Measurements from ENCODE around the gene EIF4G1.
"Not testable (repeated sequence)": the region's sequence is repeated elsewhere in the genome, so short reads cannot be mapped to it uniquely, and the experiment has no call there.

The EIF4G1 gene

GRCh38 chr3:184336547-184337398 is 22.4 kb downstream of the EIF4G1 start:
- no peak for DNase-seq

GRCh38 chr3:184337399-184337714 is 23.0 kb downstream of the EIF4G1 start, which contains the start of gene FAM131A:
Gene FAM131A (plus strand): TSS chr3:184337600. CDS start chr3:184337631, 31 bp downstream.
- DNase-seq = no peak

GRCh38 chr3:184337981-184338380 is 23.6 kb downstream of the EIF4G1 start:
- no peak for DNase-seq

- DNase-seq = peak; percentile 27 to 34
These were observed 24.1 kb downstream of the EIF4G1 start for GRCh38 chr3:184338511-184338945.

GRCh38 chr3:184339001-184339400 is 24.6 kb downstream of the EIF4G1 start:
- DNase-seq = no peak

GRCh38 chr3:184339451-184340135 is 25.2 kb downstream of the EIF4G1 start:
- DNase-seq = not testable (repeated sequence)

- no peak for DNase-seq
These were observed 27.5 kb downstream of the EIF4G1 start for GRCh38 chr3:184341925-184342324.

GRCh38 chr3:184343200-184343876 is 28.9 kb downstream of the EIF4G1 start:
- DNase-seq = no peak

GRCh38 chr3:184344579-184345316 is 30.3 kb downstream of the EIF4G1 start:
- DNase-seq = no peak

- DNase-seq = no peak
These were observed 31.1 kb downstream of the EIF4G1 start for GRCh38 chr3:184345317-184346144.

- DNase-seq = no peak
These were observed 32.2 kb downstream of the EIF4G1 start for GRCh38 chr3:184346480-184347190.

- DNase-seq = no peak
These were observed 33.1 kb downstream of the EIF4G1 start for GRCh38 chr3:184347321-184348056.

- DNase-seq = no peak
These were observed 33.6 kb downstream of the EIF4G1 start for GRCh38 chr3:184348057-184348382.

- DNase-seq = no peak
These were observed 35.4 kb downstream of the EIF4G1 start for GRCh38 chr3:184349563-184350470.

GRCh38 chr3:184350618-184351017 is 36.2 kb downstream of the EIF4G1 start:
- DNase-seq = no peak

- DNase-seq = no peak
These were observed 37.2 kb downstream of the EIF4G1 start for GRCh38 chr3:184351511-184352148.

- DNase-seq = no peak
These were observed 37.9 kb downstream of the EIF4G1 start for GRCh38 chr3:184352149-184352785.

- DNase-seq = no peak
These were observed 38.6 kb downstream of the EIF4G1 start for GRCh38 chr3:184352897-184353545.
